NCI-H2107 treated with DMSO at 0.1 percent for 48 hours (cell line): ENCODE measurements around the gene CDH24.

ENCODE experiments used
- DNase-seq: peaks from one replicate; lab custom pipeline; 2025; ENCODE audit not compliant: unreplicated experiment; lab: John Stamatoyannopoulos, UW

The CDH24 gene

DNA sequence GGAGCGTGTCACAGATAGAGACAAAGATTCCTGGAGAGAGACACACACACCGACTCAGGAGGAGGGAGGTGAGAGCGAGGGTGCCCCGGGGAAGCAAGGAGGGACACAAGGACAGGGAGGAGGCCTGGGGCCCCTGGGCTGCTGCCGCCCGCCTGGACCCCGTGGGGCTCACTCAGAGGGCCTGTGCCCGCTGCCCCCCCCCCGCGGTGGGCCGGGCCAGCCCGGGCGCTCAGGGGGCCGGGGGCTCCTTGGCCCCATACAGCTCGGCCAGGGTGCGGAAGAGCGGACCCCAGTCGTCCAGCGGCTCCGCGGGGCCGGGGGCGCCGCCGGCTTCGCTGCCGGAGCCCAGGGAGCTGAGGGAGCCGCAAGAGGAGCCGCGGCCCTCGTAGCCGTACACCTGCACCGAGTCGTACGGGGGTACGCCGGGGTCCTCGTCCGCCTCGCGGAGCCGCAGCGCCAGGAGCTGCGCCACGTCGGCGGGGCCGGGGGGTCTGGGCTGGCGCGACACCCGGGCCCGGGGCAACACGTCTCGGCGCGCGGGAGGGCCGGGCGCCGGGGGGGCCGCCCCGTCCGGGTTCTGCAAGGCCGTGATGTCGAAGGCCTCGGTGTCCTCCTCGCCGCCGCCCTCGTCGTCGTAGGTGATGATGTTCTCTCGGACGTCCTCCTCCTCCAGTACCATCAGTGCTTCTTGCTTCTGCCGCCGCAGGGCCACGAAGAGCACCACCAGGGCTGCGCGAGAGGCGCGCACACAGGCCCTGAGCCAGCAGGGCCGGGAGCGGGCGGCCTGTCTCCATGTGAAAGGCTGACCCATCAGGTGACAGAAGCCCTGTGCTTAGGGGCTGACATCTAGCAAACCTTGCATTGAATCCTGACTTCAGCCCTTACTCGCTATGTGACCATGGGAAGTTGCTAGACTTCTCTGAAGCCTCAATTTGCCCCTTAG is 9.3 kb downstream of the CDH24 start:
- no peak for DNase-seq

DNA sequence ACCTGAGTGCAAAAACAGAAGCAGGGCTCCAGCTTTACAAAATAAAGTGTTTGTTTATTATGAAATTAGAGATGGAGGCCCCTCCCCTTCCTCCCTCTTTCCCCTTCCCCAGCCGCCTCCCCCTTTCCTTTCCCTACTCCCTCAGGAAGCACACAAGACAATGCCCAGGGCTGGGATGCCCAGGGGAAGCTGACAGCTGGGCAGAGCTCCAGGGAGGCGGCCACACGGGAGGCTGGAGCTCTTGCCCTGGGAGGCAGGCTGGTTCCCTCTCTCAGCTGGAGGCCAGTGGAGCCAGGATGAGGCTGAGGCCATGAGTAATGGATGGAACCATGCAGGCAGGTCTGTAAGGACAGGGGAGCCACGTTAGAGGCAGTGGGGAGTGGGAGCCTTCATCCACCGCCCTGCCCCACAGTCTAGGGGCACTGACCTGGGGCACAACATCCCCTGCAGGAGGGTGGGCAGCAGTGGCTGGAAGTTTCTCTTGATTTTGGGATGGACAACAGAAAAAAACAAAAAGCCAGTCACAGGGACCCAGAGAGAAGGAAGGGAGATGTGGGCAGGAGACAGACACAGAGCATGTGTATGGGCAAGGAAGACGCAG is 10.2 kb downstream of the CDH24 start:
- no peak for DNase-seq

DNA sequence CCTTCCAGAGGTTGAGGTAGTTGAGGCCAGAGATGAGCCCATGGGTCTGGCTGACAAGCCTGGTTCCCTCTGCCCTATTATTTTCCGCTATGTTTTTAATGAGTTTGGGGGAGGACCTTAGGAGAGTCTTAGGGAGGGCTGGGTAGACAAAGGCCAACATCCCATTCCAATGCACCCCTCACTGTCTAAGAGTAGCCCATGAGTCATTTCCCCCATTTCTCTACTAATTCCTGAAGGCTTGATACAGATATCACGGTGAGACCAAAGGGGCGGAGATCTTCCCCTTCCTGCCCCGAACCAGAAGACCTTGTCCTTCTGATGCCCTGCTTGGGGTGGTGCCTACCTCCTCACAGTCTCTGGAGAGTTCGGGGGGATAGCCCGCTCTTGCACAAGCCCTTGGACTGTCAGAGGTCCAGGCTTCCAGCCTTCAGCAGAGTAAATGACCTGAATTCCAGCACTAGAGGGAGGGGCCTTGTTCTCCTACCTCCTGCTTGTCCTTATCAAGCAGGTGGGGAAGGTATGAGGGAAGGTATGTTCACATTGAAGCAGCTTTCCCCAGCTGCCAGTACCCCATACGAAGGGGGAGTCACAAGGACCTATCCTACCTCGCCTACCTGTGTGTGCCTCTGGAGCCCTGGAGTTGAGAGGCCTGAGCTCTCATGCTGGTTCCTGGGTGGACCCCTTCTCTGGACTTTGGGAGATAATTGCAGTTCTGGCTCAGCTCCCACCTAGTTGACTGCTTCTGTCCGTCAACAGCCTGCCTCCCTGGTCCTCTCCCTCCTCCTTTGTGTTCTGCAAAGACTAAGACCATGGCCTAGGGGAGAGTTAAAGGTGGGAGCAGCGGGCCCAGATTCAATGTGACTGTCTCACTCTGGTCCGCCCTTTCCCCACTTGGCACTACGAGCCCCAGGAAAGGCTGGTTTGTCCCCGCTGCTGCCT is 11.6 kb downstream of the CDH24 start:
- no peak for DNase-seq

DNA sequence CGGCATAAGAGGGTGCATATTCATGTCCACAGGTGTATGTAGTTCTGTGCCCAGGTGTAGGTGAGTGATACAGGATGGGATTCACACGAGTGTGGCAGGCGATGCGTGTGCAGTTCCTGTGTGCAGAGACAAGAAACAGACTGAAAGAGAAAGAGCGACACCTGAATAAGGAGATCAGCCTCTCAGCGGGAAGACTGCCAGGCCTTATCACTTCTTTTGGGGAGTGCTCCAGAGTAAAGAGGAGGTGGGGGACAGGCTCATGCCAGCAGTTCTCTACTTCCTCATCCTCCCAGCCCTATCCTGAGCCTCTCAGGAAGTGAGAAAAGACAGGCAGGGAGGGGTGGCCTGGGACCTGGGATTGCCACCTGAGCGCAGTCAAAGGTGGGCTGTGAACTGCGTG is 12.5 kb downstream of the CDH24 start:
- no peak for DNase-seq

DNA sequence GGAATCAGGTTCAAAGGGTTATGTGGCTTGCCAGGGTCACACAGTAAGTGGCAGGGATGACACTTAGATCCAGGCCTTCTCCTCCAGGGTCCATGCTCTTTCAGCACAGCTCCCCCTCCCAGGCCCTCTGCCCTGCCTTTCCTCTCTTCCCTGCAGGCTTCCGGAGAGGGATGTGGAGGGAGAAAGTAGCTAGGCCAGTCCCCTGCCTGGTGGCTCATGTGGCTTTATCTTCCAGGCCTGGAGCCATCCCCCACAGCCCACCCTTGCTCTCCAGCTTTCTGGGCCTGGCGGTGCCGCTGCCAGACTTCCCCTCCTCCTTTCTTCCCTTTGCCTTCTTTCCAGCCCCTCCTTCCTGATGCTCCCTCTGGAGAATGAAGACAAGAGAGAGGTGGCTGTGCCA is 13.6 kb downstream of the CDH24 start:
- no peak for DNase-seq

DNA sequence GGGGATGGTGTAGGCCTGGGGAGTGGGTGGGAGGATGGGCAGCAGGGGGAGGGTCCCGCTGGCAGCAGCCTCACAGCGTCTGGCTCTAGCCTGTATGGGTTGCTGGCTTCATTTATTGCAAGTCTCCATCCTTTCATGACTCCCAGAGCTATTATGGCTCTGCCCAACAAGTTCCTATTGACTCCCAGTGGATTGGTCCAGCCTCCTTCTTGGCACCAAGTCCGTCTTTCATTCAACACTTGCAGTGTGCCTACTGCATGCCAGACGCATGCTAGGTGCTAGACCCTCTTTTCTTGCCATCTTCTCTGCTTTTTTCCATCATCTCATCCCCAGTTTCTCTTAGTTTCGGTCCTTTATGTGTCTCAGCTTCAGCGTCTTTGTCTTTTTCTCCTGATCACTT is 14.2 kb downstream of the CDH24 start:
- DNase-seq, result no peak

DNA sequence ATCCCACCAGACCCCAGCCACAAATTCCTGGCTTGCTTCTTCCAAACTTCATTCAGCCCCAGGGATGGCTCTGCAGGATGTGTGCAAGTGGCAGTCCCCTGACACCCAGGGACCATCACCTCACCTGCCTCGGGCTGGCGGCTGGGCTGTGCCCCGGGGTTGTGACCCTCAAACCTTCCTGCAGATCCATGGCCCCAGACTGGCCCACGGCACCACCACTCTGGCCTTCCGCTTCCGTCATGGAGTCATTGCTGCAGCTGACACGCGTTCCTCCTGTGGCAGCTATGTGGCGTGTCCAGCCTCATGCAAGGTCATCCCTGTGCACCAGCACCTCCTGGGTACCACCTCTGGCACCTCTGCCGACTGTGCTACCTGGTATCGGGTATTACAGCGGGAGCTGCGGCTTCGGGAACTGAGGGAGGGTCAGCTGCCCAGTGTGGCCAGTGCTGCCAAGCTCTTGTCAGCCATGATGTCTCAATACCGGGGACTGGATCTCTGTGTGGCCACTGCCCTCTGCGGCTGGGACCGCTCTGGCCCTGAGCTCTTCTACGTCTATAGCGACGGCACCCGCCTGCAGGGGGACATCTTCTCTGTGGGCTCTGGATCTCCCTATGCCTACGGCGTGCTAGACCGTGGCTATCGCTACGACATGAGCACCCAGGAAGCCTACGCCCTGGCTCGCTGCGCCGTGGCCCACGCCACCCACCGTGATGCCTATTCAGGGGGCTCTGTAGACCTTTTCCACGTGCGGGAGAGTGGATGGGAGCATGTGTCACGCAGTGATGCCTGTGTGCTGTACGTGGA is 15.0 kb downstream of the CDH24 start, which contains the start of gene PSMB11:
TSS of gene PSMB11 (plus strand) at position 51 of the 804 bp plus-strand sequence. CDS start at position 65, 14 bp downstream.
- no peak for DNase-seq

DNA sequence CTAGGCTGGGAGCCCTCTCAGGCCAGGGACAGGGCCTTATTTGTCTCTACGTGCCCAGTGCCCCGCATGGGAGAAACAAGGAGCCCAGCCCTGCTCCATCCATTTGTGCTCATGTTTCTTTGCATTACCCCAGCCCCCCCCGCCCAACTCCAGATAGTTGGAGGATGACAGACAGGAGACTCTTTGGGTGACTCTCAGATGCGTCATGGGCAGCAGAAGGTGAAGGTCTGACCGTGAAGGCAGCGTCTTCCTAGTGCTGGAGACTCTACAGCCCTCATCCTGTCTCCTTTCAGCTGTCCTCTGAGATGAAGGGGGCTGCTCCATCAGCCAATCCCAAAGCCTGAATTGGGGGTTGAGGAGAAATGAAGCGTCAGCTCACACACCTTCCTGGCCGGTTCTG is 15.6 kb downstream of the CDH24 start:
- no peak for DNase-seq

DNA sequence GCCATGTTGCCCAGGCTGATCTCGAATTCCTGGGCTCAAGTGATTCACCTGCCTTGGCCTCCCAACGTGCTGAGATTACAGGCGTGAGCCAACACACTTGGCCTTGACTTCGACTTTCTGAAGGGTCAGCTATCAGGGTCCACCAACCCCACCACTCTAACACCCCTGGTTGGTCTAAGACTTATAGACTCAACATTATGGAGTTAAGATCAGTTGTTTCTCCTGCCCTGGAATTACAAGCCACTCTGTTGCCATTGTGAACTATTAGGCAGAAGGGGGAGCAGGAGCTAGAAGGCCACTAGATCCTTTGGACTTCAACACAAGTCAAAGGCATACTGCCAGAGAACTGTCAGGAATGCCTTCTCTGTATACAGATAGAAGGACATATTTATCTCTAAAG is 17.2 kb downstream of the CDH24 start:
- DNase-seq, result no peak

DNA sequence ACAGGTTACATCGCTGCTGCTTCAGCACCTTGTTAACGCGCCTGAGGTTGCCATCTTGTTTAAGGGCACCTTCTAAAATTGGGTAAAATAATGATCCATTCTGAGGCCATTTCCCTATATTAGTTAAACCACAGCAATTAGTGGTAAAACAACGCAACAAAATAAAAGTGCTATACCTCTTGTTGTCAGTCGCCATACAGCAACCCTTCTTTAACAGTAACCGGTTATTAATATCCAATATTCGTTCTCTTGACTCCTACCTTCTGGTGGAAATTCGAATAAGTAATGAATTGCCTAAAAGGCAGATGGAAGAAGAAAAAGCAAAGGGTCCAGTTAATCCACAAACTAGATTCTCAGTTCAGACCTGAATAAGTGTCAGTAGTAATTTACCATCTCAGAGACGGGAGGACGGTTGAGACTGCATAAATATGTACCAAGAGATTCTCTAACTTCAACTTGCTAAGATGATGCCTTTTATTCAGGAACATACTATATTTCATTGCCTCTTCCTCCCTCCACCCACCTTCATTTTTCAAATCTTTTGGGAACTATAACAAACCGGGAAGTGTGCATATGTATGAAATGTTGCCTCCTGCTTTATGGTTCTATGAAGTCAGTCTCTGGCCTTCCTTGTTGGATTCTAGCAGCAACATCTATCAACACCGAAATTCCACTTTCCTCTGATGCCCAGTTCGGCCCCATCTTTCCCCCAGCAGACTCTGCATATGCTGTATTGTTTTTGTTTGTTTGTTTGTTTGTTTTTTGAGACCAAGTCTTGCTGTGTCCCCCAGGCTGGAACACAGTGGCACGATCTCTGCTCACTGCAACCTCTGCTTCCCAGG is 21.8 kb downstream of the CDH24 start:
- DNase-seq, result no peak

DNA sequence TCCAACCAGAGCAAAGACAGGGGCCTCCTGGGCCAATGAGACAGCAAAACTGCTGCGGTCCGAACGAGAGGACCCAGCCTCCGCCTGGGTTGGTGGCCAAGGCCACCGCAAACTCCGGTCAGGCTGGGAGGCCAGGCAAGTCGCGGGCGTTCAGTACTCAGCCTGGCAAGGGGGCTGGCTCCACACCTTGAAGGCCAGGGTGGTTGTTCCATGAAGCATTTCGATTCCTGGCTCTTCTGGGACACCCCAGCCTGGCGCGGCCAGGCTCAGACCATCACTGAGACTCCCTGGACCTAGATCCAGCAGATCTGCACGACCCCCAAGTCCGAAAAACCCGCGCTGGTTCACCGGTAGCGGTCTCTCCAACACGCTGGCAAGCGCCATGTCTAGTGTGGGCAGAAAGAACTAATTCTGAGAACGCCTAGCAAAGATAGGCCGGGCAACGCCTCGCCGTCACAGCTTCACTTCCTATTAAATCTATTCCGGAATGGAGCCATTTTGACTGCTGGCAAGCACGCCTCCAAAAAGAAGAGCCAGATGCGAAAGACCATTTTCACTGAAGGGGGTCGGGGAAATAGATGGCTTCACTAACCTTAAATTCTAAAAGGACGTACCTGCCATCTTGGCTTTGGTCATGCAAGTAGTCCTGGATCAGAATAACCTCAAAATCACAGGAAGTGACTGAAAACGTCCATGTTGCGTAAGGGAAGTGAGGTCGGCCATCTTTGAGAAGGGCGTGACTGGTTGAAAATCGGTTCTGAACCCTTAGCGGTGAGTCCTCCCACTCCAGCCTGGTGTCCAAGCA is 22.6 kb downstream of the CDH24 start, which contains the start of gene PSMB5:
TSS of gene PSMB5 (minus strand) at position 403 of the 805 bp plus-strand sequence. CDS start at position 384, 19 bp downstream.
- DNase-seq, result no peak

DNA sequence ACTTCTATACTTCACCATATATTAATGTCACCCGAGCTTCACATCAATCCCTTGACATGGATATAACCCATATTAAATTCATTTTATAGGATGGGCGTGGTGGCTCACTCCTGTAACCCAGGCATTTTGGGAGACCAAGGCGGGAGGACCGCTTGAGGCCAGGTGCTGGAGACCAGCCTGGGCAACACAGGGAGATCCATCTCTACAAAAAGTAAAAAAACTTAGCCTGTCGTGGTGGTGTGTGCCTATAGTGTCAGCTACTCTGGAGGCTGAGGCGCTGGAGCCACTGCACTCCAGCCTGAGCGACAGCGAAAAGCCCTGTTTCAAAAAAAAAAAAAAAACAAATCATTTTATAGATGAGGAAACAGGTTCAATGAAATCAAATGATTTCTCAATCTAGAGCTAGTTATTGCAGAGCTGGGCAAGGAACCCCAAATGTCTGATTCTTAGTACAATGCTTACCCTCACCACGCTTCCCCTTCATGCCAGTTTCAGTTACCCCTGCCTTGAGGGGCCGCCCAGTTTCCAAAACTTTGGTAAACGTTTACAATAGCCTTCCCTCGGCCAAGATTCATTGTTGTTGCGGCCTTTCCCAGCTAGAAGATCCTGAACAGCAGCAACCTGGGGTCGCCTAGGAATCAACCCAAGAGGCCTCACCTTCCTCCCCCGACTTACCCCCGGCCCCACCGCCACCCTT is 23.4 kb downstream of the CDH24 start:
- no peak for DNase-seq

DNA sequence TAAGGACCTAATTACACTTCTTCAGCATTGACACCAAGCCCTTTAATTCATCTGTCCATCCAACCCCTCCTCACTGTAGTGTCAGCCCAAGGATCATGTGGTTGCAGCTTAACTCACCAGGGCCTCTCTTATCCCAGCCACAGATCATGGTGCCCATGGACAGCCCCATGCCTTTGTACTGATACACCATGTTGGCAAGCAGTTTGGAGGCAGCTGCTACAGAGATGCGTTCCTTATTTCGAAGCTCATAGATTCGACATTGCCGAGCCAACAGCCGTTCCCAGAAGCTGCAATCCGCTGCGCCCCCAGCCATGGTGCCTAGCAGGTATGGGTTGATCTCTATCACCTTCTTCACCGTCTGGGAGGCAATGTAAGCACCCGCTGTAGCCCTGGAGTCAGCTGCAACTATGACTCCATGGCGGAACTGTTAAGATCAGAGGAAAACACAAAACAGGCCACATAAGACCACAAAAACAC is 24.0 kb downstream of the CDH24 start:
- no peak for DNase-seq

DNA sequence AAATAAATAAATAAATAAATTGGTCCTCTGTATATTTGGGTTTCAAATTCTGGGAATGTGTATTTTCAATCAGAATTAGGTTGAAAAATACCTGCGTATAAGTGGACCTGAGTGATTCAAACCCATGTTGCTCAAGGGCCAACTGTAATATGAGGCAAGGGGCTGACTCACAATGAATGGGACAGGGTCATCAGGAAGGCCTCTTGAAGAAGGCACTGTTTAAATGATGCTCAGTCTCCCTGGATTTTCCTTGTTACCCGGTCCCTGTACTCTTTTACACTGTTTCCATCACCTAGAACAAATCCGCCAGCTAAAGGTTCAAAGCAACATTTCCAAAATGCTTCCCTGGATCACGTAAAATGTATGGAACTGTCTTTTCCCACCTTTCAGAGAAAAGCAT is 26.4 kb downstream of the CDH24 start:
- no peak for DNase-seq

DNA sequence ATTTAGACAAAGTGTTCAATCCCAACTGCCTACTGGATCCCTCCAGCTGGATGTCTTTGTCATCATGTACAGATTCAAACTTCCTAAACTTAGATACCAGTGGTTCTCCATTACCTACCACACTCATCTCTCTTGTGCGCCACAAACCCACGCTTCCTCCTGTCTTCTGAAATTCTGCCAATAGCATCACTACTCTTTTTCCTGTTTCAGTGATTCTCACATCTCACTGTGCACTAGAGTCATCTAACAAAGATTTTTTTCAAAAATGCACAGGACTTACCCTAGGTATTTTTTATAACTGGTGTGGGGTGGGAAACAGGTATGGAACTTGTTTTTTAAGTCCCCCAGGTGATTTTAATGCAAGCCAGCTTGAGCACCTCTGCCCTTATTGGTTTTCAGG is 28.5 kb downstream of the CDH24 start:
- no peak for DNase-seq

DNA sequence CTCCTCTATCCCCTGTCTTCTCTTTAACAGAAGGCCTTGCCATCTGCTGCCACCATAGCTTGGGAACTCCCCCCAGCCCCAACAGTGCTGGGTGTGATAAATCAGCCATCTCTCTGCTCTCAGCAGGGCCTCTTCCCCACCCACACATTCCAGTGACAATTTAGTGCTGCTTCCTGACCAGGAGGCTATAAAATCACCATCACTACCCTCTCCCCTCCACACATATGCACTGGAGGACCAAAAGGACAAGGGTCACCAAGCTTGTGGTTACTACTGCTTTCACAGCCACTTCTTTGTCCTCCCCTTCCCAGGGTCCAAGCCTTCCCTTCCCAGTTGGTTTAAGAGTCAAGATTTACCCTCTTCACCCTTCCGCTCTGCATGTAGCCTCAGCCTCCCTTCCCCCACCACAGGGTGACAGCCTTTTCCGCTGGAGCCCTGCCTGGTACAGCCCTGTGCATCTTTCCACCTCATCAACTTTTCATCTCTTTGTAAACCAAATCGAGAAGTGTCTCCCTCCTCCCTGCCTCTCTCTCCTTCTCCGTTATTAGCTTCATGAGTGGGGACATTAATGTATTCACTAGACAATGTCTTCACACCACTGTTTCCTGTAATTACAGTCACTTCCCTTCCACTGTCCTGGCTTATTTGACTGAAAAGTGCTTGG is 32.0 kb downstream of the CDH24 start:
- no peak for DNase-seq

DNA sequence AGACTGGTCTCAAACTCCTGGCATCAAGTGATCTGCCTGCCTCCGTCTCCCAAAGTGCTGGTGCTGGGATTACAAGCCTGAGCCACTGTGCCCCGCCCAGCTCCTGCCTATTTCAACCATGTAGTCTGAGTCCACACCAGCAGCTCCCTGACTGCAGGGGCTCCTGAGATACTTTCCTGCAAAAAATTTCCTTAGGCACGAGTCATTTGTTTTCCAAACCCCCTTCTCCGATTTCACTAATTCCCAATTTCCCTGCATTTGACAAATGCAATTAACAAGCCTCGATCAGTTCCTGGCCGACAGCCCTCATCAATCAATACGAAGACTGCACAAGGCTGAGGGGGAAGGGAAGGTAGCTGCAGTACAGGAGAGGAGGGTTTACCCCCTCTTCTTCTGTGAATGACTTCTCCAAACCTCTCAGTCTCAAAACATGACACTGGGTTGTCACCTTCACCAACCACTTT is 32.7 kb downstream of the CDH24 start:
- DNase-seq, result no peak
